Activated CD8-positive, alpha-beta memory T cell treated with anti-CD3 and anti-CD28 coated beads, Interleukin-2, amount 10 ng/mL, durations not matched to agents 7 days and 5 days (primary cell): ENCODE results near the gene SVOPL. TPM values are rescaled to one million over a fixed set of nuclear protein-coding genes. Genes with fewer than 3 reads are reported as not detected.

Experiments
- ATAC-seq: fragments of 150-1000 bp; cut with Tn5 transposase; one replicate; pipeline ENCODE4 v1.10.0; 2021; ENCODE audit warnings: moderate library complexity
- CTCF ChIA-PET: fragments of 350-600 bp; sonication (Branson Sonifier 250); formaldehyde crosslinking; loops from one replicate; lab custom pipeline; 2021; ENCODE audit warnings: antibody characterized with exemption; lab: Charles Lee
- DNase-seq: peaks from one replicate; pipeline ENCODE4 v3.0.0-alpha.2; 2020
- H3K27ac Mint-ChIP-seq: one replicate; pipeline ENCODE4 v1.8.0; 2021; ENCODE audit warnings: mild to moderate bottlenecking, mixed read lengths
- H3K27me3 Mint-ChIP-seq: one replicate; pipeline ENCODE4 v1.8.0; 2021; ENCODE audit warnings: mixed read lengths
- H3K36me3 Mint-ChIP-seq: one replicate; pipeline ENCODE4 v1.8.0; 2021; ENCODE audit warnings: mild to moderate bottlenecking, mixed read lengths
- H3K4me1 Mint-ChIP-seq: one replicate; pipeline ENCODE4 v1.8.0; 2021; ENCODE audit warnings: mixed read lengths
- H3K4me3 Mint-ChIP-seq: one replicate; pipeline ENCODE4 v1.8.0; 2021; ENCODE audit warnings: mild to moderate bottlenecking, moderate library complexity, mixed read lengths
- H3K9me3 Mint-ChIP-seq: one replicate; pipeline ENCODE4 v1.8.0; 2022; ENCODE audit warnings: low read depth, mixed read lengths
- total RNA-seq, 2 experiments: library from RNA; stranded (reverse); gene quantifications; one replicate each; pipeline ENCODE4 v1.2.3, GENCODE V29; 2021

The SVOPL gene
- total RNA-seq, 2 experiments from 2014 or later, result not detected

DNA sequence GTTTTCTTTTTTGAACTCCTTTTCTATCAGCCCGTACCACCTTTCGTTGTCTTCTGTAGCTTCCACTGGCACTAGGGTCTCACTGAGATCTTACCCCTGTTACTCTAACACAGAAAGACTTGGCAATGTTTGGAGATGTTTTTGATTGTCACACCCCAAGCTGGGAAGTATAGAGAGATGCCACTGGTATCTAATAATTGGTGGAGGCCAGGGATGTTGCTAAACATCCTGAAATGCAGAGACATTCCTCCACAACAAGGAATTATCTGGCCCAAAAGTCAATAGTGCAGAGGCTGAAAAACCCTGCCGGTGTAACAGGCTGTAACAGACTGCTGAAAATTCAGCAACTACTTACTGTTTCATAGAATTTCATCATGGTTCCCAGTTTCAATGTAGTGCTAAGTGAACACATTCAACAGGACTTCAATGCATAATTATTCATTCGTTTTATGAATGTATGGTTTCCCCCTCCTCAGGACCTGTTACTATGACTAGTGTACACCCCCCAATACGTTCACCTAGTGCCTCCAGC is 125.2 kb downstream of the SVOPL start:
- Mint-ChIP-seq H3K27ac (no peak overlapping the region), H3K4me3 (no peak overlapping the region), H3K4me1 (no peaks in the 10 kb centered on the region), H3K9me3 (no peaks in the 10 kb centered on the region), H3K27me3 (no peaks in the 10 kb centered on the region), H3K36me3 (peaks cover 61% of the 10 kb centered on the region)
- ATAC-seq (no peak), DNase-seq (no peak)
- CTCF ChIA-PET, result no interaction called here

DNA sequence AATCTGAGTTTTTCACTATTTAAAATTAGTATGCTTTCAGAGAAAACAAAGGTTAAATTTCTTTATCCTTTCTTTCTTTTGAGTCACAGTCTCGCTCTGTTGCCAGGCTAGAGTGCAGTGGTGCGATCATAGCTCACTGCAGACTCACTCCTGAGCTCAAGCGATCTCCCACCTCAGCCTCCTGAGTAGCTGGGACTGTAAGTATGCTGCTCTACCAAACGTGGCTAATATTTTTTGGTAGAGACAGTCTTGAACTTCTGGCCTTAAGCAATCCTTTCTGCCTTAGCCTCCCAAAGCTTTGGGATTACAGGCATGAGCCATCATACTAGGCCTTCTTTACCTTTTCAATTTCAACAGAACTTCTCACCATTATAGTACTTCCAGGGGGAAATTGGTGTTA is 127.4 kb downstream of the SVOPL start:
- Mint-ChIP-seq H3K9me3 (no peaks in the 10 kb centered on the region), H3K27ac (no peak overlapping the region), H3K36me3 (peaks cover 59% of the 10 kb centered on the region), H3K4me3 (no peak overlapping the region), H3K27me3 (no peaks in the 10 kb centered on the region), H3K4me1 (no peaks in the 10 kb centered on the region)
- CTCF ChIA-PET, result no interaction called here
- ATAC-seq, result no peak
- DNase-seq, result no peak

DNA sequence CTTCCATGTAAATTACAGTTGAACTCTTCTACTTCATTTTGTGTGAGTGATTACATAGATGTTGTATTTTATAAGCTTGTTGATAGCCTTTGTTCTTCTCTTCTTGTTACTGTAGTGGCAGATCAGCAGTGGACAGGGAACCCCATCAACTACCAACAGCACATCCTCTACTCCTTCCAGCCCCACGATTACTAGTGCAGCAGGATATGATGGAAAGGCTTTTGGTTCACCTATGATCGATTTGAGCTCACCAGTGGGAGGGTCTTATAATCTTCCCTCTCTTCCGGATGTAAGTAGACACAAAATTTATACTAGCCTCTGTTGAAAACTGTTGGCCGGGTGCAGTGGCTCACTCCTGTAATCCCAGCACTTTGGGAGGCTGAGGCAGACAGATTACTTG is 130.4 kb downstream of the SVOPL start:
- ATAC-seq (no peak), DNase-seq (no peak)
- no peaks in the 10 kb centered on the region for H3K27me3 Mint-ChIP-seq
- CTCF ChIA-PET, result no interaction called here
- peaks cover 4% of the 10 kb centered on the region for H3K9me3 Mint-ChIP-seq
- H3K4me3 Mint-ChIP-seq, result no peak overlapping the region
- H3K27ac Mint-ChIP-seq, result no peak overlapping the region
- peaks cover 62% of the 10 kb centered on the region for H3K36me3 Mint-ChIP-seq
- H3K4me1 Mint-ChIP-seq, result no peaks in the 10 kb centered on the region

DNA sequence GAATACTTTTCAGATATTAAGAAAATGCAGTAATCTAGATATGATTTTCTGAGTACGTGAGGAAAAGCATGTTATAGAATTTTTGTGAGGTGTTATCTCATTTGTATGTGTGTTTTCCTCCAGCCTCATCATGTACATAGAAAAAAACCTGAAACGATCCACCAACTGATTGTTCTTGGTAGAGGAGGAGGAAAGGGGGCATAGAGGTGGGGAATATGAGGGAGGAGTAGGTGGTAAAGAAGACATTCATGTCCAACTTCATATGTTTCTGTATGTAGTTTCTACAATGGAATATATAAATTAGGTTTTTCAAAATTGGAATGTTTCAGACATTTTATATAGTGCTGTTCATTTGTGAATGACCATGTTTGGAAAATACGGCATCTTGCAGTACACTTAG is 131.7 kb downstream of the SVOPL start:
- Mint-ChIP-seq H3K4me1 (no peaks in the 10 kb centered on the region), H3K27me3 (no peaks in the 10 kb centered on the region), H3K27ac (no peak overlapping the region), H3K9me3 (peaks cover 11% of the 10 kb centered on the region), H3K4me3 (no peak overlapping the region), H3K36me3 (peaks cover 70% of the 10 kb centered on the region)
- CTCF ChIA-PET, result no interaction called here
- ATAC-seq (no peak), DNase-seq (no peak)

DNA sequence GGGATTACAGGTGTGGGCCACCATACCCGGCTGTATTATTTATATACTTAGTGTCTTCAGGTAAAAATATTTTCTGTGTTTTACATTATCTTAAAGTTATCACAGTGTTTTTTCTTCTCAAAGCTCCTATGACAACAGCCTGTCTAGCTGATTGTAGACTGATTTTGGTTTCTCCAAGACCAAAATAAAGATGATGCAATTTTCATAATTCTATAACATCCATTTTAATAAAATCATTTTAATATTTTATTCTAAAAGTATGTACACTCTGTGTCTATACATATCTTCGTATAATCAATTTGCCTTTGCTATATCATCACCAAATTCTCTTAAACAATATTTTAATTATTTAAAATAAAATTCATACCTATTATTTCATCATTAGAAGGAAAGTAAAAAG is 132.5 kb downstream of the SVOPL start:
- Mint-ChIP-seq H3K36me3 (peaks cover 71% of the 10 kb centered on the region), H3K4me1 (no peaks in the 10 kb centered on the region), H3K27ac (no peak overlapping the region), H3K4me3 (no peak overlapping the region), H3K9me3 (peaks cover 11% of the 10 kb centered on the region), H3K27me3 (no peaks in the 10 kb centered on the region)
- no peak for ATAC-seq
- no peak for DNase-seq
- CTCF ChIA-PET, result no interaction called here

DNA sequence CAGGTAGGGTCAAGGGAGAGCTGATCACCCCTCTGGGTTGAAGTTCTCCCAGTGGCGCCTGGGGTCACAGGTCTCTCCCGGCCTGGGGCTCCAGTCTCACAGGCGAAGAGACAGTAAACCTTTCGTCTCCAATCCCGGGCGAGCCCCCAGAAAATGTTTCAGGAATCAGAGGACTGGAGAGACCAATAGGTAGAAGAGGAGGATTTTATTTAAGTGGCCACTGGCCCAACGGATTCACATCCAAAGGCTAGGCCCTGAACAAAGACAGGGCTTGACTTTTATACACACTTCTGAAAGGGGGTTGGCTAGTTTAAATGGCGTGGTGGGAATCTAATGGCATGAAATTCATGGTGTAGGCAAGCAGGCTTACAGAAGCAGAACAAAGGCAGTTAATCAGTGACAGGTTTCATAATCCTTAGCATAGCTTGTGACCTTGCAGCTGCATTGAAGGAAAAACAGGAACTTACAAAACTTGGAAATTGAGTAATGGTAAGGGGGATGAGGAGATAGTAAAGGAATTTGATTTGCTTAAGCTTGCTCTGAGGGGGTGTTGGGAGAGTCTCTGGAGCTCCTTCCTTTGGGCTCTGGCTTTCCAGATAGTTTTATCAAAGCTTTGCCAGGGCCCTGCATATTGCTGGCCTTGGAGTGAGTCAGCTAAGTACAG is 135.6 kb downstream of the SVOPL start:
- H3K36me3 Mint-ChIP-seq, result peaks cover 78% of the 10 kb centered on the region
- H3K27me3 Mint-ChIP-seq, result no peaks in the 10 kb centered on the region
- H3K27ac Mint-ChIP-seq, result no peak overlapping the region
- H3K4me1 Mint-ChIP-seq, result no peaks in the 10 kb centered on the region
- no peak for DNase-seq
- CTCF ChIA-PET, result no interaction called here
- peaks cover 15% of the 10 kb centered on the region for H3K9me3 Mint-ChIP-seq
- ATAC-seq, result no peak
- H3K4me3 Mint-ChIP-seq, result no peak overlapping the region

DNA sequence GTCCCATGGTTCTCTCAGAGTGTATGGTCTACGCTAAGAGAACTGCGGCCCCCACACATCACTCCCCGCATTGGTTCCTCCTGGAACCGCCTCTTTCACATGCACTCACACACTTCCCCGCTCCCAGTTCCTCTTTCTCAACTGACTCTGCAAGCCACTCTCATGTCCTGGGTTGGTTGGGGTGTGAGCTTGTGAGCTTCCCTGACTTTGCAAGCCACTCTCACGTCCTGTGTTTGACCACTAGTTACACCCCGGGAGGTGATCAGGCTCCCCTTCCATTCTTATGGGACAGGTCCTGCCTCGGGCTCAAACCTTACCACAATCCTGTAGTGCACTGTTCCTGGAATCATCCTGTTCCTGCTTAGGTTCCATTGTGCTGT is 136.1 kb downstream of the SVOPL start:
- H3K27ac Mint-ChIP-seq, result no peak overlapping the region
- DNase-seq (no peak), ATAC-seq (no peak)
- no peaks in the 10 kb centered on the region for H3K4me1 Mint-ChIP-seq
- H3K27me3 Mint-ChIP-seq, result no peaks in the 10 kb centered on the region
- CTCF ChIA-PET, result no interaction called here
- peaks cover 80% of the 10 kb centered on the region for H3K36me3 Mint-ChIP-seq
- H3K9me3 Mint-ChIP-seq, result peaks cover 15% of the 10 kb centered on the region
- H3K4me3 Mint-ChIP-seq, result no peak overlapping the region

DNA sequence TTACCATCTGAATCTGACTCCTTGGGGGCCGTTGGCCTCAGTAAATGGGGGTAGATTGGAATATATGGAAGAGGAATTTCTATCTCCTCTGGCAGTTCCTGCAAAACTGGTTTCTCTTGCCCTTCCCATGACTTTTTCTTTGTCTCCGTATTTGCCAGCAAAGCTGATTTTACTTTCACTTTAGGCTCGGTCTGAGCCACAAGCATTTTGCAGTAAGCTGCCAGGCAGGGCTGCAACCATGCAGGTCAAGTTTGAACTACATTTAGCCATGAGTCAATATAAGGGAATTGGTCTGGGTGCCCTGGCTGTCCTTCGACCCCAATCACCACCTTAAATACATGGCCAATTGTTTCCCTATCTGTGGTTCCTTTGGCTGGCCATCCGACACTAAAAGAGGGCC is 136.8 kb downstream of the SVOPL start:
- Mint-ChIP-seq H3K27ac (no peak overlapping the region), H3K4me3 (no peak overlapping the region), H3K36me3 (peaks cover 82% of the 10 kb centered on the region), H3K27me3 (no peaks in the 10 kb centered on the region), H3K4me1 (no peaks in the 10 kb centered on the region), H3K9me3 (peaks cover 15% of the 10 kb centered on the region)
- ATAC-seq (no peak), DNase-seq (no peak)
- CTCF ChIA-PET, result no interaction called here

DNA sequence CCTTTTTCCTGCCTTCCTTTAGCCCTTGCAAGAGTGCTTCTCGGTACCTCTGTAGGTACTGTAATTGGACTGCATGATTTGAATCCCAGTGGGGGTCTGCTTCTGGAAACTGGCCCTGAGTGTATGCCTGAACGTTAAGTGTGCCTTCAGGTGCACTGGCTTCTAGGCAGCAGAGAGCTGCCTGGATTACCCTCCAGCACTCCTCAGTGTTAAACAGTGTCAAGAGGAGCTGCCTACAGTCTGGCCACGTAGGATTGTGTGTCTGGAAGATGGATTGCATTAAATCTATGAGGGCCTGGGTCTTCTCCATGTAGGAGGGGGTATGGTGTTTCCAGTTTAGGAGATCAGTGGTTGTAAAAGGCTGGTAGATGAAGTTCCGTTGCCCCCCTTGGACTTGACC is 137.4 kb downstream of the SVOPL start:
- DNase-seq, result no peak
- CTCF ChIA-PET, result no interaction called here
- Mint-ChIP-seq H3K4me1 (no peaks in the 10 kb centered on the region), H3K9me3 (peaks cover 15% of the 10 kb centered on the region), H3K36me3 (peaks cover 82% of the 10 kb centered on the region), H3K27me3 (no peaks in the 10 kb centered on the region), H3K27ac (no peak overlapping the region), H3K4me3 (no peak overlapping the region)
- no peak for ATAC-seq

DNA sequence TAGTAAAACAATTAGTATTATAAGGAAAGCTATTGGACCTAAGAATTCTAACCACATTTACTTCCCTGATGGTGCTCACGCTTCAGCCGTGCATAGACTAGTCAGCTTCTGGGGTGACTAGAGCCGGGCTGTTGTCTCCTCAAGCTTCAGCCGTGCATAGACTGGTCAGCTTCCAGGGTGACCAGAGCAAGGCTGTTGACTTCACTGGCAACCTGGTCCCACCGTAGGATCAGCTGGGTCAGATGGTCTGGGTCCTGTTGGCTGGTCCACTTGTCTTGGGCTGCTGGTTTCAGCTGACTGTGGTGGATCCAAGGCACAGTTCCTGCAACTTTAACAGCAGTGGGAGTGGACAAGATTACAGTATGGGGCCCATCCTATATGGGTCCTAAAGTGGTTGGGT is 141.7 kb downstream of the SVOPL start:
- Mint-ChIP-seq H3K27ac (no peak overlapping the region), H3K4me1 (no peaks in the 10 kb centered on the region), H3K36me3 (peaks cover 90% of the 10 kb centered on the region), H3K27me3 (no peaks in the 10 kb centered on the region), H3K4me3 (no peak overlapping the region), H3K9me3 (peaks cover 20% of the 10 kb centered on the region)
- DNase-seq (no peak), ATAC-seq (no peak)
- CTCF ChIA-PET, result no interaction called here

DNA sequence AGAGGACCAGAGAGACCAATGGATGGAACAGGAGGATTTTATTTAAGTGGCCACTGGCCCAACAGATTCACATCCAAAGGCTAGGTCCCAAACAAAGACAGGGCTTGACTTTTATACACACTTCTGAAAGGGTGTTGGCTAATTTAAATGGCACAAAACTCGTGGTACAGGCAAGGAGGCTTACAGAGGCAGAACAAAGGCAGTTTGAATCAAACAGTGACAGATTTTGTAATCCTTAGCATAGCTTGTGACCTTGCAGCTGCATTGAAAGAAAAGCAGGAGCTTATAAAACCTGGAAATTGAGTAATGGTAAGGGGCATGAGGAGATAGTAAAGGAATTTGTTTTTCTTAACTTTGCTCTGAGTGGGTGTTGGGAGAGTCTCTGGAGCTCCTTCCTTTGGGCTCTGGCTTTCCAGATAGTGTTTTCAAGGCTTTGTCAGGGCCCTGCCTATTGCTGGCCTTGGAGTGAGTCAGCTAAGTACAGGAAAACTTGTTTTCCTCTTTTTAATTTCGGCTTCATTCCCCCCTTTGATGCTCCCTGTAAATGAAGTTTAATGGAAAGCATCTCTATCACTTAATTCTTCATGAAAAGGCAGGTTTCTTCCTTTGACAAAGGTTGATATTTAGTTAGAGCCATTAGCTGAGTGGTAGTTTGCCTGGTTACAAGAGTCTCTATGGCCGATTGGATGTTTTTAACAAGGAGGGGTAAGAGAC is 144.2 kb downstream of the SVOPL start:
- Mint-ChIP-seq H3K27ac (no peak overlapping the region), H3K9me3 (peaks cover 16% of the 10 kb centered on the region), H3K36me3 (peaks cover 85% of the 10 kb centered on the region), H3K27me3 (no peaks in the 10 kb centered on the region), H3K4me3 (no peak overlapping the region), H3K4me1 (no peaks in the 10 kb centered on the region)
- no peak for ATAC-seq
- CTCF ChIA-PET, result no interaction called here
- DNase-seq, result no peak

DNA sequence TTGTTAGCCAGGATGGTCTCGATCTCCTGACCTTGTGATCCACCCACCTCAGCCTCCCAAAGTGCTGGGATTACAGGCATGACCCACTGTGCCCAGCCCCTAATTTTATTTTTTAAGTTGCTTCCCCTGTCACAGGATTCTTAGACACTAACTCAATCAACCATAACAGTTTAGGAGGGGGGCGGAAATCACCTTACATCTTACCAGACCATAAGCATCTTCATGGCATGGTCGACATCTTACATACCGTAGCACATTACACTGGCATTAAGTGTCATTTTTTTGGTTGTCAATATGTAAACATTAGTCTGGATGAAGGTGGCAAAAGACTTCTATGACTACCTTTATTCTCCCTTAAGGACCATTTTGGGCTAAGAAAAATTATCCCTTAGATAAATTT is 145.5 kb downstream of the SVOPL start:
- no peaks in the 10 kb centered on the region for H3K27me3 Mint-ChIP-seq
- CTCF ChIA-PET, result no interaction called here
- peaks cover 16% of the 10 kb centered on the region for H3K9me3 Mint-ChIP-seq
- H3K27ac Mint-ChIP-seq, result no peak overlapping the region
- no peak overlapping the region for H3K4me3 Mint-ChIP-seq
- peaks cover 84% of the 10 kb centered on the region for H3K36me3 Mint-ChIP-seq
- H3K4me1 Mint-ChIP-seq, result no peaks in the 10 kb centered on the region
- DNase-seq (no peak), ATAC-seq (no peak)

DNA sequence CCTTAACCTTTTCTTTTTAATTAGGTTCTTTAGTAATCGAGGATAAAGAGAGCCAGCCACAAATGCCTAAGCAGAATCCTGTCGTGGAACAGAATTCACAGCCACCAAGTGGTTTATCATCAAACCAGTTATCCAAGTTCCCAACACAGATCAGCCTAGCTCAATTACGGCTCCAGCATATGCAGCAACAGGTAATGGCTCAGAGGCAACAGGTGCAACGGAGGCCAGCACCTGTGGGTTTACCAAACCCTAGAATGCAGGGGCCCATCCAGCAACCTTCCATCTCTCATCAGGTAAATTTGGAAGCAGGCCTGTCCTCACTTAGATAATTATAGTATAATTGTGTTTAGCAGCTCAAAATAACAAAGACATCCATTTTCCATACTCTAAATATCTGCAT is 146.5 kb downstream of the SVOPL start:
- no peak for DNase-seq
- Mint-ChIP-seq H3K4me1 (peaks cover 1% of the 10 kb centered on the region), H3K27ac (no peak overlapping the region), H3K4me3 (no peak overlapping the region), H3K36me3 (peaks cover 81% of the 10 kb centered on the region), H3K27me3 (no peaks in the 10 kb centered on the region), H3K9me3 (peaks cover 18% of the 10 kb centered on the region)
- no peak for ATAC-seq
- CTCF ChIA-PET, result interaction anchor here (1.1 kb wide), 1 partner anchor 13 kb away, joined by 4 read pairs; no protein-coding TSS in a partner anchor

DNA sequence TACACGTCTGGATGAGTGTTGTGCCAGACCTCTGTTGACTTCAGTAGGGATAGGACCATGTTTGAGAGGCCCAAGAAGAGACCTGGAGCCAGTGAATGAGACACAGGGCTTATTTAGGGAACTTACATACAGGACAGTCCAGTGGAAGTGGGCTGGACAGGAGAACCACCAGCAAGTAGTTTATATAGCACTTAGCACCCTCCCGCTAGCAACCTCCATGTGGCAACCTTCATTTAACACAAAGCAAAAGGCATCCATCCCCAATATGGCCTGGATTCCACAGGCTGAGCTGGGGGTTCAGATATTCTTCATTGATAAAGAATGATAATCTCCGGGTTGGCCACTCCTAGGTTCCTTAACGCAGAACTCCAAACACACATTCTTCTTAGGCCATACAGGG is 147.4 kb downstream of the SVOPL start:
- no peaks in the 10 kb centered on the region for H3K27me3 Mint-ChIP-seq
- peaks cover 79% of the 10 kb centered on the region for H3K36me3 Mint-ChIP-seq
- CTCF ChIA-PET, result interaction anchor here (1.1 kb wide), 1 partner anchor 12 kb away, joined by 4 read pairs; no protein-coding TSS in a partner anchor
- DNase-seq, result no peak
- no peak overlapping the region for H3K27ac Mint-ChIP-seq
- no peak overlapping the region for H3K4me3 Mint-ChIP-seq
- H3K9me3 Mint-ChIP-seq, result peaks cover 18% of the 10 kb centered on the region
- peaks cover 5% of the 10 kb centered on the region for H3K4me1 Mint-ChIP-seq
- no peak for ATAC-seq
